Measurements from ENCODE around the gene EVL.

GRCh38 chr14:100047600-100047999 is 17.6 kb upstream of the EVL start:
- TF ChIP-seq ZNF70 (CRISPR knock-in tag; IDR thresholded peaks at IDR 0.05) (no peak), ARNTL (CRISPR knock-in tag; IDR thresholded peaks at IDR 0.05; ENCODE audit: borderline replicate concordance, low read depth) (no peak), ZNF565 (CRISPR knock-in tag; conservative IDR thresholded peaks at IDR 0.05; ENCODE audit: low read depth) (no peak), TCF4 (CRISPR knock-in tag; IDR thresholded peaks at IDR 0.05; ENCODE audit: borderline replicate concordance) (no peak), CREB5 (CRISPR knock-in tag; IDR thresholded peaks at IDR 0.05; ENCODE audit: low read depth) (no peak)

Data from SK-N-SH treated with all-trans-retinoic acid at 6 μM for 48 hours (cell line).